ENCODE measurements around the gene LCE2D.

LCE2D gene

DNA sequence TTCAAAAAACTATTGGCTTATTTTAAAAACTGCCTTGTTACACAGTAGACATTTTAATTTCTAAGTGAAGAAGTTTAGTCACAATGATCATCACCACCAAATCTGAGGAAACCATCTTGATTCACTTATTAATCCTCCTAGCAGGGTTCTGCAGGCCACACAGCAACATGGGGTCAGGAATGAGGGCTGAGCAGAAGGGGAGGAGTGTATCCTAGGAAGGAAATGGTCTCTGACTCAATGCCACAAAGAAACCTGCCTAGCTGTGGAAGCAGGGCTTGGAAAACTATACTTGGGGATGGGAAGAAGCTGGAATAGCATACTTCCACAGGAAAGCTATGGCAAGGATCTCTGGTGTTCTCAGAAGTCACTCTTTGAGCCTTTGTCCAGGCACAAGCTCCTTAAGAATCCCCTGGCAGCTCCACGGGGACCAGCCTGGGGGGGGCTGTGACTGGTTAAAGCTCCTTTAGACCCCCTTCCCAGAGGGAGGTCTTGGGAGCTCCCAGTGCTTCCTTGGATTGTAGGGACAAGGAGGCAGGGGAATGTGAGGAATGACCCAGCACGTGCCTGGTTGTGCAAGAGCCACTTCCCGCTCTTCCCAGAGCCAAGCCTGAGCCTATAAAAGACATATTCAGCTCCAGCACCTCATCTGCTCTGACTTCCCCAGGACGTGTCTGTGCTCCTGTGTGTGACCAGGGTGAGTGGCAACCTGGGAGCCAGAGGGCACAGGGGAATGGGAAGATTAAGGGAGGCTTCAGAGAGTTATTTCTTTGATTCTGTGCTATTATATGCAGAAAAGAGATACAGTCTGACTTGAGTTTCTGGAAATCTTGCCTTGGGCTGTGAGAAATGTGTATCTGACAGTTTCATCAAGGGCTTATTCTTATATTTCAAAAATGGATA is 34.8 kb downstream of the LCE2D start, which contains the start of gene LCE2A:
Gene LCE2A, plus strand, starts transcription at position 645 of the 900 bp plus-strand sequence. CDS start 557 bp downstream, outside the sequence.
- Histone ChIP-seq H3K4me1 (ENCODE audit: insufficient read depth, low read length) (no peaks in the 10 kb centered on the region), H3K9ac (ENCODE audit: low read depth, low read length) (no peak within 1 kb of the TSS), H3K27me3 (ENCODE audit: insufficient read depth, low read length) (no peaks in the 10 kb centered on the region), H3K9me3 (ENCODE audit: insufficient read depth, low read depth, low read length) (peaks cover 74% of the 10 kb centered on the region), H3K36me3 (ENCODE audit: insufficient read depth, low read length) (no peaks in the 10 kb centered on the region), H3K4me3 (ENCODE audit: low read length) (no peak within 1 kb of the TSS), H3K27ac (ENCODE audit: low read depth, low read length) (no peak within 1 kb of the TSS)
- WGBS, result 49% methylated on average over 4 of the region's 4 CpGs

GRCh38 chr1:152699746-152700145 is 36.6 kb downstream of the LCE2D start:
- Histone ChIP-seq H3K4me3 (ENCODE audit: low read length) (no peak overlapping the region), H3K36me3 (ENCODE audit: insufficient read depth, low read length) (no peaks in the 10 kb centered on the region), H3K9ac (ENCODE audit: low read depth, low read length) (no peak overlapping the region), H3K9me3 (ENCODE audit: insufficient read depth, low read depth, low read length) (peaks cover 91% of the 10 kb centered on the region), H3K27ac (ENCODE audit: low read depth, low read length) (no peak overlapping the region), H3K27me3 (ENCODE audit: insufficient read depth, low read length) (no peaks in the 10 kb centered on the region), H3K4me1 (ENCODE audit: insufficient read depth, low read length) (no peaks in the 10 kb centered on the region)
- 77% methylated on average over 3 of the region's 4 CpGs for whole genome bisulfite sequencing

- H3K9me3 ChIP-seq (ENCODE audit: insufficient read depth, low read depth, low read length), result peaks cover 97% of the 10 kb centered on the region
- H3K4me1 ChIP-seq (ENCODE audit: insufficient read depth, low read length), result no peaks in the 10 kb centered on the region
- 48% methylated on average over 2 of the region's 2 CpGs for WGBS
- H3K27me3 ChIP-seq (ENCODE audit: insufficient read depth, low read length), result no peaks in the 10 kb centered on the region
- no peak within 1 kb of the TSS for H3K4me3 ChIP-seq (ENCODE audit: low read length)
- no peaks in the 10 kb centered on the region for H3K36me3 ChIP-seq (ENCODE audit: insufficient read depth, low read length)
- no peak within 1 kb of the TSS for H3K9ac ChIP-seq (ENCODE audit: low read depth, low read length)
- H3K27ac ChIP-seq (ENCODE audit: low read depth, low read length), result no peak within 1 kb of the TSS
These were observed 44.7 kb downstream of the LCE2D start, which contains the start of gene LCE4A for GRCh38 chr1:152707860-152708259. TSS of gene LCE4A (plus strand) at chr1:152708160. CDS start at chr1:152709076, 916 bp downstream.
